ENCODE results near the gene MED12. TPM values are rescaled to one million over a fixed set of nuclear protein-coding genes. Genes with fewer than 3 reads are reported as not detected.
"Not testable (repeated sequence)": the region's sequence is repeated elsewhere in the genome, so short reads cannot be mapped to it uniquely, and the experiment has no call there.

MED12 gene
- total RNA-seq, 1 donor from 2014 or later: 48.5 TPM

- ATAC-seq (no peak), DNase-seq (no peak)
- Histone ChIP-seq H3K36me3 (no peaks in the 10 kb centered on the region), H3K27ac (no peak overlapping the region), H3K27me3 (no peaks in the 10 kb centered on the region), H3K4me1 (no peaks in the 10 kb centered on the region), H3K4me3 (no peak overlapping the region), H3K9me3 (no peaks in the 10 kb centered on the region)
- intact Hi-C loops (cut with DNase I): loop anchor here (10.0 kb wide), 1 partner anchor 203 kb away; no protein-coding TSS in a partner anchor
- TF ChIP-seq CTCF (IDR thresholded peaks at IDR 0.05): no peak
These were observed 58.9 kb downstream of the MED12 start for GRCh38 chrX:71177327-71177726.

- Histone ChIP-seq H3K4me1 (peaks cover 5% of the 10 kb centered on the region), H3K36me3 (no peaks in the 10 kb centered on the region), H3K27me3 (no peaks in the 10 kb centered on the region), H3K27ac (no peak overlapping the region), H3K9me3 (no peaks in the 10 kb centered on the region), H3K4me3 (no peak overlapping the region)
- TF ChIP-seq CTCF (IDR thresholded peaks at IDR 0.05): peak; percentile 64
- ATAC-seq: peak; percentile 71
- no peak for DNase-seq
- intact Hi-C loops (cut with DNase I): loop anchor here (10.0 kb wide), 1 partner anchor 204 kb away; no protein-coding TSS in a partner anchor
These were observed 60.5 kb downstream of the MED12 start for GRCh38 chrX:71178908-71179307.

GRCh38 chrX:71180579-71181265, 62.3 kb downstream of the MED12 start:
- ATAC-seq; H3K27me3 ChIP-seq; DNase-seq; H3K36me3 ChIP-seq; H3K4me3 ChIP-seq; H3K9me3 ChIP-seq; H3K4me1 ChIP-seq; intact Hi-C loops (cut with DNase I): not testable (repeated sequence)
- H3K27ac ChIP-seq: peak overlapping the region; percentile 88

- ATAC-seq: peak; percentile 2
- intact Hi-C loops (cut with DNase I): no loop called here
- no peak for TF ChIP-seq CTCF (IDR thresholded peaks at IDR 0.05)
These were observed 63.1 kb downstream of the MED12 start for GRCh38 chrX:71181558-71181909.

GRCh38 chrX:71181910-71182799, 63.8 kb downstream of the MED12 start:
- no peaks in the 10 kb centered on the region for H3K36me3 ChIP-seq

More at GRCh38 chrX:71181558-71181909, 63.1 kb downstream of the MED12 start:
- Histone ChIP-seq H3K27me3 (no peaks in the 10 kb centered on the region), H3K4me1 (peaks cover 5% of the 10 kb centered on the region), H3K9me3 (no peaks in the 10 kb centered on the region), H3K27ac (peak overlapping the region; percentile 88), H3K36me3 (no peaks in the 10 kb centered on the region), H3K4me3 (peak overlapping the region; percentile 53)
- DNase-seq: no peak

More at GRCh38 chrX:71181910-71182799, 63.8 kb downstream of the MED12 start:
- ATAC-seq: peak; percentile 96
- Histone ChIP-seq H3K27me3 (no peaks in the 10 kb centered on the region), H3K27ac (peak overlapping the region; percentile 88), H3K9me3 (no peaks in the 10 kb centered on the region), H3K4me1 (peaks cover 5% of the 10 kb centered on the region), H3K4me3 (peak overlapping the region; percentile 53)
- intact Hi-C loops (cut with DNase I): no loop called here
- peak; percentile 87 for DNase-seq
- TF ChIP-seq CTCF (IDR thresholded peaks at IDR 0.05): no peak
